NCI-H1048 (cell line): ENCODE measurements around the gene ACSM2A.
"Not testable (repeated sequence)": the region's sequence is repeated elsewhere in the genome, so short reads cannot be mapped to it uniquely, and the experiment has no call there.

Source experiments
- DNase-seq: peaks from one replicate; lab custom pipeline; 2025; lab: John Stamatoyannopoulos, UW

Gene ACSM2A

DNA sequence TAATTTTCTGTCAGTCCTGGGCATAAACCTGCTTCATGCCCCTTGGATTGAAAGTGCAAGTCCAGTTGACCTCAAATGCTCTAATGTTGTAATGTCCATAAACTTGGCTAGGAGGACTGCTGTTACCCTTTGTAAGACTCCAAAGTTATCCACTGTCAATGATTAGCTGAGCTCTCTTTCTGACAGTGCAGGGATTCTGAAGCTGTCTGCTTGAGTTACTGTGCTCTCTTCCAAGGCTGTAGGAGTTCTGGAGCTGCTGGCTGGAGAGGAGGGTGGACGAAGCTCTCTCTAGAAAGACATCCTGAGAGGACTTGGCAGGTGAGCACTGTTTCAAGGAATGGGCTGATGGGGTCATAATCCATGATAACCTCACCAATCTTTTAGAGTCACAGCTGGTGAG lies at the start of gene ACSM2A:
TSS of gene ACSM2A (plus strand) at position 158 of the 400 bp plus-strand sequence. CDS start 8,594 bp downstream, outside the sequence.
- not testable (repeated sequence) for DNase-seq

DNA sequence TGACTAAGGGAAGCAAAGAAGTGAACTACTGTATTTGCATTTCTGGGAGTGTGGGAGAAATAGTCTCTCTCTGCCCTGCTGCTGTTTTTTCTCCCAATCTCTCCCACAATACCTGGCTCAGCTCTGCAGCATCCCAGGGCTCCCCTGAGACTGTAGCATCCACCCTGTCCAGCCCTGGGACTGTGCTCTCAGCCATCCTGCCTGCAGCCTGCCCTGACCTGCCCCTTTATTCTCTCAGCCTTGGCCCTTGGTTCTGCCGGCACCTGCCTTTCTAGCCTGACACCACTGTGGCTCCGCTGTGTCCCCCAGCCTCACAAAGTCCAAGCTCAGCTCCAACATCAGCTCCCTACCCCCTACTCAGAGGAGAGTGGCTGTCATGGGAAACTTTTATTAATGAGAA lies 48.7 kb upstream of the ACSM2A start:
- DNase-seq: no peak

- no peak for DNase-seq
Observed at GRCh38 chr16:20404637-20405036, 46.7 kb upstream of the ACSM2A start, which contains the start of gene PDILT. Gene PDILT, minus strand, starts transcription at chr16:20404737. Its CDS starts 5,437 bp downstream, at chr16:20399300.

GRCh38 chr16:20409398-20410120 lies 41.8 kb upstream of the ACSM2A start, which contains the start of gene ACSM5:
Gene ACSM5, plus strand, starts transcription at chr16:20409534. Its CDS starts 1,951 bp downstream, at chr16:20411485.
- no peak for DNase-seq

DNA sequence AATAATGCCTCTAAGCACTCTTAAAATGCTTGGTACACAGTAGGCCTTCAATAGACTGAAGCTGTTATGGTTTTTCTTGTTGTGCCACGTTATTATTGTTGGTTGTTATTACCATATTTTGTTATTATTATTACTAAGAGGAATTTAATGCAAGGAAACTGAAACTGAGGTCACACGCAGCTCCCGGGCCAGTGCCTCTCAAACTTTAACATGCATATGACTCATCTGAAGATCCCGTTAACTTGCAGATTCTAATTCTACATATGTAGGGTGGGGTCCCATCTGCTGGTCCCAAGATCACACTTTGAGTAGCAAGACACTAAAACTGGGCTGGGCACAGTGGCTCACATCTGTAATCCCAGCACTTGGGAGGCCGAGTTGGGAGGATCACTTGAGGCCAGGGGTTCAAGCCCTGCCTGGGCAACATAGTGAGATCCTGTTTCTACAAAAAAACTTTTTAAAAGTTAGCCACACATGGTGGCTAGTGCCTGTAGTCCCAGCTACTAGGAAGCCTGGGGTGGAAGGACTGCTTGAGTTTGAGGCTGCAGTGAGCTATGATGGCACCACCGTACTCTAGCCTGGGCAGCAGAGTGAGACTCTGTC lies 41.1 kb upstream of the ACSM2A start:
- DNase-seq: no peak

DNA sequence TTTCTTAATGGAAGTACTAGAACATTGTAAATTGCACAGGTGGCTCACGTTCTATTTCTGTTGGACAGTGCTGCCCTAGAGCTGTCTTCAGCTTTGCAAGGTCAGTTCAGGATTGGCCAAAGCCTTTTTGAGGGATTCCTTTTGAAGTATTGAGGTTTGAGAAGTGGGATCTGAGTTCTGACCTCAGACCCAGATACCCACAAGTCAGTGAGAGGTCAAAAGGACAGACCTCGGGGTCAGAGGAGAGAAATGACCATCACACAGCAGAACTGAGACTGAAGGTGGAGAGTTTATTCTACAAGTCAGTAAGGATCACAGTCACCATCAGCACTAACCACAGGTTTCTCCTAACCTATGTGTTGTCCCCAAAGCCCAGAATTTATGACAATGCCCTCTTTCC lies 40.3 kb upstream of the ACSM2A start:
- no peak for DNase-seq

DNA sequence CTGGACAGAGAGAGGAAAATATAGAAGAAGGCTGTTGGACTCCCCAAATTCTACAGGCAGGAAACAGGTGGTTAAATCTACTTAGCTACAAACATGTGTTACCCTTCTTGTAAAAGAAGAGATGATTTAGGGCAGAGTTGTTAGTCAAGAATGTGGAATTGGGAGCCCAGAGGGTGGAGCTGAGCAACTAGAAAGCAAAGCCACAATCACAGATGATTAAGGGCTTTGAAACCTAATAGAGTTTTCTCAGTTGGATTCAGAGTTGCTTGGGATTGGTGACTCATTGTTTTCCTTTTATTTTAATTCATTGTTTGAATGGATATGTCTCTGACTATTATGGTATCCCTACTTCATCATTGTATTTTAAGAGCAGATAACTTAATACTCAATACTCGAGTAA lies 35.8 kb upstream of the ACSM2A start:
- no peak for DNase-seq

- not testable (repeated sequence) for DNase-seq
Observed at GRCh38 chr16:20419093-20419492, 32.2 kb upstream of the ACSM2A start.

DNA sequence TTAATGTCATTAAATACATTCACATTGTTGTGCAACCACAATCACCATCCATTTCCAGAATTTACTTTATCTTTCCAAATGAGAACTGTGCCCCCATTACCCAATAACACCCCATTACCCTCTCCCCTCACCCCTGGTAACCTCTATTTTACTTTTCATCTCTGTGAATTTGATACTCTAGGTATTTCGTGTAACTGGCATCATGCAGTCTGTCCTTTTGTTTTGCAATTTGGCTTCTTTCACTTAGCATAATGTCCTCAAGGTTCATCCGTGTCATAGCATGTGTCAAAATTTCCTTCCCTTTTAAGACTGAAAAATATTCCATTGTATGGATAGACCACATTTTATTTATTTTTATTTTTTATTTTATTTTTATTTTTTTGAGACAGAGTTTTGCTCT lies 29.6 kb upstream of the ACSM2A start:
- DNase-seq: not testable (repeated sequence)

DNA sequence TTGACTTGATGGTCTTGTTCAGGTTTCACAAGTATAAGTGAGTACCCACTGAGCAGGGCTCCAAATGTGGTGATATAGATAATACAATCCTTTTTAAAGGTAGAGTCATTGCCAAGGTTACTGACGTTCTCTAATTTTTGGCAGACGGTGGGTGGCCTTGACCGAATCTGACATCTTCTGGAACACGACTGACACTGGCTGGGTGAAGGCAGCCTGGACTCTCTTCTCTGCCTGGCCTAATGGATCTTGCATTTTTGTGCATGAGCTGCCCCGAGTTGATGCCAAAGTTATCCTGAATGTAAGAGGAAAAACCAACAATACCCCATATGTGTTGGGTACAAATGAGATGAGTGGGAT lies 27.6 kb upstream of the ACSM2A start:
- not testable (repeated sequence) for DNase-seq

- DNase-seq: no peak
Observed at GRCh38 chr16:20424129-20424866, 27.0 kb upstream of the ACSM2A start.

DNA sequence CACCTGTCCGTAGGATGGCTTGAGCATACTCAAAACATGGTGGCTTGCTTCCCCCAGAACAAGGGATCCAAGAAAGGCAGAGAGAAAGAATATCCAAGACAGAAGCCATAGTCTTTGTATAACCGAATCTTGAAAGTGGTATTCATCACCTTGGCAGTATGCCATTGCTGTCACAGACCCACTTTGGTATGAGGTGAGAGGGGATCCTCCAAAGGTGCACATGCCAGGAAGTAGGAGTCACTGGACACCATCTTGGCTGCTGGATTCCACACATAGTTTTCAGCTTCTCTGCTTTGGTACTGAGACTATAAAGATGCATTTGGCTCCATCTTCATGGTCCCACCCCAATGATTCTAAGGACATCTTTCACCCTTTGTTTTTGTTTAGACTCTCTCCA lies 23.9 kb upstream of the ACSM2A start:
- not testable (repeated sequence) for DNase-seq

DNA sequence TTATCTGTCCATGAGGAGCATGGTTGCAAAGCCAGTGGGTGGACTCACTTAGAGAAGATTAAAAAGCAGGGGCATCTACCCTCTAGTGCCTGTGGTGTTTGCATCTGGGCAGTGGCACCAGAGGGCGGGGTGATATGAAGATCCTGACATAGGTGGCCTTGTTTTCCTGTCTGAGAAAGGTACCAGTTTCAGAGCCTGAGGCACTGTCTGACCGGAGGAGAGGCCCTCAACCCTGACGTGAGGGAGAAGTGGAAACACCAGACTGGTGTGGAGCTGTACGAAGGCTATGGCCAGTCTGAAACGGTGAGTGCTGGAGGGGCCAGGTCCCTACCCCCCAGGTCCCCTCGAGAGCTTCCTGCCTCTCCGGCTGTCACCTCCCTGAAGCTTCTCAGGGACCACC lies 21.8 kb upstream of the ACSM2A start:
- not testable (repeated sequence) for DNase-seq

GRCh38 chr16:20430480-20430879 lies 20.8 kb upstream of the ACSM2A start:
- not testable (repeated sequence) for DNase-seq

DNA sequence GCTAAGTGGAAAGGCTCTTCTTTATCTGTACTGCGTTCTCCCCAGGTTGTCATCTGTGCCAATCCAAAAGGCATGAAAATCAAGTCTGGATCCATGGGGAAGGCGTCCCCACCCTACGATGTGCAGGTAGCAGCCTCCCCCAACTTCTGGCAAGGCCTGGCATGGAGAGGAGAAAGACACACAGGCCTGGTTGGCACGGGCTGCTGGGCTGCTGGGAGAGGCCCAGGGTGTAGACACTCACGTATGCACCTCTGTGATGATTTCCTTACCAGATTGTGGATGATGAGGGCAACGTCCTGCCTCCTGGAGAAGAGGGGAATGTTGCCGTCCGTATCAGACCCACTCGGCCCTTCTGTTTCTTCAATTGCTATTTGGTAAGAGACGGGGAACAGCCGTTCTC lies 20.4 kb upstream of the ACSM2A start:
- DNase-seq: no peak

DNA sequence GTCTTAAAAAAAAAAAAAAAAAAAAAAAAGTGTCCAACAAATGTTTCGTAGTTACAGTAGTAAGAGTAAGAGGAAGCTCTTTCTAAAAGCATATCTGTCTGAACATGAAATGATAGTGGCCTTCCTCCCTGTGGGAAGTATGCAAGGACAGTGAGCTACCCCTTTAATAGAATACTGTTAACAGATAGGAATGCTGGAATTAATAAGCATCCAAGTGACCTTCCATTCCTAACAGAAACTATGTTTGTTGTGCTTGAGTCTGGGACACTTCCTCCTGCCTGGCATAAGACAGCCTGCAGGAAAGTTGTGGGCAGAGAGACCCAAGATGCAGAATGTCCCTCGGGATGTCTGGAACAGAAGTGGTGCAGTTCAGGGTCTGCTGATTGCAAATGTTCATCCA lies 12.4 kb upstream of the ACSM2A start:
- DNase-seq: not testable (repeated sequence)

DNA sequence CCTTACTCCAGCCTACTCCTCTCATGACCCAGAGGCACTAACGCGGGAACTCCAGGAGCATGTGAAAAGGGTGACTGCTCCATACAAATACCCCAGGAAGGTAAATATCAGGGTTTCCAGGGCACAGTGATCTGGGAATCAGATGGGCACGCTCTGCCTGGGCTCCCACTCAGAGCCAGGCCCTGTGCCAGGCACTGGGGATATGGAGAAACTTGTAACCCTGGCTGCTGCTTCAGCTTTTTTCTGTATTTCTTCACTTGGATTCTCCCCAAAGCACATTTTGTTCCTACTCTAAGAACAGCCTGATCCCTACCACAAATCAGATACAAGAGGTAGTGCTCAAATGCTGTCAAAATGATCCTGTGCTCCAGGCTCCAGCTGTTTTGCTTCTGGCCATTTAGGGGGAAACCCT lies 11.5 kb upstream of the ACSM2A start:
- DNase-seq: not testable (repeated sequence)

DNA sequence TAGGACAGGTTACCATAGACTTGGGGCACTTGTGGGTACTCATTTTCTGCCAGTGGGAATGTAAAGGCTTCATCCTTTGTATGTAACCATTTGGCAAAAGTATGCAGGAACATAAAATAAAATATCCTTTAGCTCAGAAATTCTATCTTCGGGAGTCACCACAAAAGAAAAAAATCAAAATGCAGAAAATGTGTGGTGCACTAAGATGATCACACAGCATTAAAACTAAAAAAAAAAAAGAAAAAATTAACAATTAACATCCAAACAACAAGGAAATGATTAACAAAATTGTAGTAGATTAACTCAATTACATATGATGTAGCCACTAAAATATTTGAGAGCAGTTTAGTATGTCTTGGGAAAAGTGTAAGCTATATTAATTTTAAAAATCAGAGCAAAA lies 10.6 kb upstream of the ACSM2A start:
- not testable (repeated sequence) for DNase-seq

- no peak for DNase-seq
Observed at GRCh38 chr16:20441191-20441590, 10.1 kb upstream of the ACSM2A start.

- not testable (repeated sequence) for DNase-seq
Observed at GRCh38 chr16:20441859-20442258, 9.5 kb upstream of the ACSM2A start.

- not testable (repeated sequence) for DNase-seq
Observed at GRCh38 chr16:20446652-20447393, 4.5 kb upstream of the ACSM2A start.

- DNase-seq: not testable (repeated sequence)
Observed at GRCh38 chr16:20453633-20454032, 2.3 kb downstream of the ACSM2A start.
